Stimulated activated memory B cell treated with anti-CD40 and anti-IgM and Interleukin-4, amounts not matched to agents 10 μg/mL and 1 μg/mL and 100 μg/mL, for 72 hours (primary cell): Measurements from ENCODE around the gene BRD9.
A peak's percentile ranks its signal among the peaks of the same experiment; 100 is the strongest.

Experiments used
- ATAC-seq: fragments of 150-1000 bp; cut with Tn5 transposase; 2 replicates; pipeline ENCODE4 v1.10.0; 2021
- H3K27ac Mint-ChIP-seq: one replicate; pipeline ENCODE4 v1.8.0; 2022; ENCODE audit warnings: mild to moderate bottlenecking, mixed read lengths
- H3K27me3 Mint-ChIP-seq: one replicate; pipeline ENCODE4 v1.8.0; 2022; ENCODE audit warnings: mixed read lengths
- H3K36me3 Mint-ChIP-seq: one replicate; pipeline ENCODE4 v1.8.0; 2022; ENCODE audit warnings: mixed read lengths
- H3K4me1 Mint-ChIP-seq: one replicate; pipeline ENCODE4 v1.8.0; 2022; ENCODE audit warnings: mixed read lengths
- H3K4me3 Mint-ChIP-seq: one replicate; pipeline ENCODE4 v1.8.0; 2022; ENCODE audit warnings: mild to moderate bottlenecking, moderate library complexity, mixed read lengths
- H3K9me3 Mint-ChIP-seq: one replicate; pipeline ENCODE4 v1.8.0; 2022; ENCODE audit warnings: mixed read lengths

The BRD9 gene

DNA sequence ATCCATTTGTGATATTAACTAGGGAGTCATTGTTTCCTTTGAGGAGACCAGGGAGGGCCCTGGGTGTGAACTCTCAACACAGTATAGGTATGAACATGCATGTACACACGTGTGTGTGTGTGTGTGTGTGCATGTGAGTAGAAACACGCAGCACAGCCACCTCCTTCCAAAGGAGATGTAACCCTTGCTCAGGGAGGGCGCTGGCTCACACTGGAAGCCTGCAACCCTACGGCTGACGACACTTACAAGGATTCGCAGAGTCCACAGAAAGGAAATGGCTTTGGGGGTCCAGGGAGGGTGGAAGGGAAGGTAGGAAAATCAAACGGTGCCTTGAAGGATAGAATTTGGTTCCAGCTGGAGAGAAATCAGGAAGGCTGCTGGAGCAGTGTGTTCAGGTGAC is 22.0 kb upstream of the BRD9 start:
- Mint-ChIP-seq H3K36me3 (peaks cover 38% of the 10 kb centered on the region), H3K9me3 (no peaks in the 10 kb centered on the region), H3K4me3 (no peak overlapping the region), H3K27ac (no peak overlapping the region), H3K4me1 (peaks cover 5% of the 10 kb centered on the region), H3K27me3 (no peaks in the 10 kb centered on the region)
- ATAC-seq, result no peak

- H3K27ac Mint-ChIP-seq, result no peak overlapping the region
- H3K4me3 Mint-ChIP-seq, result no peak overlapping the region
- peaks cover 38% of the 10 kb centered on the region for H3K36me3 Mint-ChIP-seq
These were observed 21.6 kb upstream of the BRD9 start for GRCh38 chr5:914174-914573.

GRCh38 chr5:912280-913091 is 19.9 kb upstream of the BRD9 start:
- Mint-ChIP-seq H3K36me3 (peaks cover 40% of the 10 kb centered on the region), H3K4me3 (no peak overlapping the region), H3K9me3 (no peaks in the 10 kb centered on the region), H3K4me1 (peaks cover 5% of the 10 kb centered on the region), H3K27ac (no peak overlapping the region), H3K27me3 (no peaks in the 10 kb centered on the region)
- ATAC-seq, result peak; percentile 51

More at GRCh38 chr5:914174-914573, 21.6 kb upstream of the BRD9 start:
- Mint-ChIP-seq H3K9me3 (no peaks in the 10 kb centered on the region), H3K27me3 (no peaks in the 10 kb centered on the region), H3K4me1 (peaks cover 5% of the 10 kb centered on the region)
- ATAC-seq, result no peak

DNA sequence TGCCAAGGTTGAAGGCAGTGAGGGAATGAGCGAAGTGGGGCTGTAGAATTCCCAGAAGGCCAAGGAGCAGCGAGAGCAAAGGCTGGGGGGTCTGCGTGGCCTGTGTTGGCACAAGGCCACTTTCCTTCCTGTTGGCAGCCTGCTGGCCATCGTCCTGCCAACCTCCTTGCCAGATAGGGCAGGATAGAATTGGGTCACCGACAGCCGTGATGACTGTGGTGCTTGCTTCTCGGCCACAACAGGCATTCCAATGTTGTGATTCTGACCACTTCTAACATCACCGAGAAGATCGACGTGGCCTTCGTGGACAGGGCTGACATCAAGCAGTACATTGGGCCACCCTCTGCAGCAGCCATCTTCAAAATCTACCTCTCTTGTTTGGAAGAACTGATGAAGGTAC is 19.0 kb upstream of the BRD9 start:
- H3K4me1 Mint-ChIP-seq, result peaks cover 5% of the 10 kb centered on the region
- no peaks in the 10 kb centered on the region for H3K9me3 Mint-ChIP-seq
- no peak for ATAC-seq

DNA sequence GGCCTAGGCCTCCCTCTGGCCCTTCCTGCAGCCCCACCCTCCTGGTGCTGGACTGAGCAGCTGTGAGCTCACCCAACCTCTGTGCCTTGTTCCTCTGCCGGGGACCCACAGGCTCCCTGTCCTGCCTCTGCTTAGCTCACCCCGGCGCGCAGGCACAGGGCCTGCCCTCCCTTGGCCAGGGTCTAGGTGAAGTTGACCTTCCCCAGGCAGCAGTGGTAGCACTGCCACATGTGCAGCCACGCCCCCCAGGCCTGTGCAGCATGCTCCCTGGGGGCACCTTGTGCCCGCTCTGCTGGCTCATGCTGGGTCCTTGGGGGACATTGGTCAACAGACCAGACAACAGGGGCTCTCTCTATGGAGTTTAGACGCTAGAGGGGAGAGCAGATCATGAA is 18.2 kb upstream of the BRD9 start:
- Mint-ChIP-seq H3K4me3 (no peak overlapping the region), H3K27ac (no peak overlapping the region), H3K36me3 (peaks cover 40% of the 10 kb centered on the region), H3K4me1 (peaks cover 5% of the 10 kb centered on the region), H3K27me3 (no peaks in the 10 kb centered on the region), H3K9me3 (no peaks in the 10 kb centered on the region)
- ATAC-seq, result no peak

More for the DNA sequence above, 19.0 kb upstream of the BRD9 start:
- H3K27me3 Mint-ChIP-seq, result no peaks in the 10 kb centered on the region
- H3K27ac Mint-ChIP-seq, result no peak overlapping the region
- peaks cover 40% of the 10 kb centered on the region for H3K36me3 Mint-ChIP-seq
- H3K4me3 Mint-ChIP-seq, result no peak overlapping the region

- peaks cover 5% of the 10 kb centered on the region for H3K4me1 Mint-ChIP-seq
- peaks cover 44% of the 10 kb centered on the region for H3K36me3 Mint-ChIP-seq
- ATAC-seq, result no peak
- no peaks in the 10 kb centered on the region for H3K9me3 Mint-ChIP-seq
- H3K27me3 Mint-ChIP-seq, result no peaks in the 10 kb centered on the region
- no peak overlapping the region for H3K27ac Mint-ChIP-seq
- no peak overlapping the region for H3K4me3 Mint-ChIP-seq
These were observed 17.6 kb upstream of the BRD9 start for GRCh38 chr5:909994-910768.

DNA sequence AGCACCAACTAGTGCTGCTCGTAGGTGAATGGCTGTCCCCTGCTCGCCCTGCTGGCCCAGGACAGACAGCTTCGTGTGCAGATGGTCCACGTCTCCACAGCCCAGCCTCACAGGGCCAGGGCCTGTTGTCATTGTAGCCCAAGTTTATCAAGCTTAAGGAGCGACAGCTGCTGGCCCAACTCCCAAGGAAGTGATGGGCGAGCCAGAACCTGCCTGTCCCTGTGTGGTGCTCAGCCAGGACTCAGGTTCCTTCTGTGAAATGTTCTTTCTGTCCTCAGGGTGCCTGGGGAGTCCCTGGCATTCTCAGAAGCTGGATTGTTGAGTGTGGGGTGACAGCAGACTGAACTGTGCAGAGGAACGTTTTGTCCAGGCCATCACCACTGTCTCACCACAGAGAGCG is 16.5 kb upstream of the BRD9 start:
- no peak for ATAC-seq
- peaks cover 40% of the 10 kb centered on the region for H3K36me3 Mint-ChIP-seq

DNA sequence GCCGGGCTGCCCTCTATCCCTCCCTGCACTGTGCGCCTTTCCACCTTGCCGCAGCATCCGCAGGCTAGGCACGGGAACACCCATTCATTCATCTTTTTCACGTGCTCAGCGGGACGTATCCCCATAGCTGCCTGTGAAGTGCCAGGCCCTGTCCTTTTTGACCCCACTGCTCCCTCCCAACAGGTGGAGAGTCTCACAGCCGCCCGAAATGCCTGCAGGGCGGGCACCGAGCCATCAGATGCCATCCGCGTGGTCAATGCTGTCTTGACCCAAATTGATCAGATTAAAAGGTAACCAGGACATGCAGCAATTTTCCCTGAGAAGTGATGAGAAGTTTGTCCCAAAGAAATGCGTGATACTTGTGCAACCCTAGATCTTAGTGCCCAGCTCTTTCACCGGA is 15.6 kb upstream of the BRD9 start:
- peaks cover 5% of the 10 kb centered on the region for H3K4me1 Mint-ChIP-seq
- H3K9me3 Mint-ChIP-seq, result no peaks in the 10 kb centered on the region
- H3K4me3 Mint-ChIP-seq, result no peak overlapping the region
- H3K27ac Mint-ChIP-seq, result no peak overlapping the region
- H3K36me3 Mint-ChIP-seq, result peaks cover 37% of the 10 kb centered on the region
- no peaks in the 10 kb centered on the region for H3K27me3 Mint-ChIP-seq
- ATAC-seq, result no peak

More for the DNA sequence above, 16.5 kb upstream of the BRD9 start:
- Mint-ChIP-seq H3K4me1 (peaks cover 5% of the 10 kb centered on the region), H3K27ac (no peak overlapping the region), H3K4me3 (no peak overlapping the region), H3K9me3 (no peaks in the 10 kb centered on the region), H3K27me3 (no peaks in the 10 kb centered on the region)

GRCh38 chr5:907366-907910 is 14.8 kb upstream of the BRD9 start:
- H3K9me3 Mint-ChIP-seq, result no peaks in the 10 kb centered on the region
- peaks cover 36% of the 10 kb centered on the region for H3K36me3 Mint-ChIP-seq
- ATAC-seq, result no peak
- H3K27me3 Mint-ChIP-seq, result no peaks in the 10 kb centered on the region
- no peak overlapping the region for H3K4me3 Mint-ChIP-seq
- H3K27ac Mint-ChIP-seq, result no peak overlapping the region
- peaks cover 10% of the 10 kb centered on the region for H3K4me1 Mint-ChIP-seq

DNA sequence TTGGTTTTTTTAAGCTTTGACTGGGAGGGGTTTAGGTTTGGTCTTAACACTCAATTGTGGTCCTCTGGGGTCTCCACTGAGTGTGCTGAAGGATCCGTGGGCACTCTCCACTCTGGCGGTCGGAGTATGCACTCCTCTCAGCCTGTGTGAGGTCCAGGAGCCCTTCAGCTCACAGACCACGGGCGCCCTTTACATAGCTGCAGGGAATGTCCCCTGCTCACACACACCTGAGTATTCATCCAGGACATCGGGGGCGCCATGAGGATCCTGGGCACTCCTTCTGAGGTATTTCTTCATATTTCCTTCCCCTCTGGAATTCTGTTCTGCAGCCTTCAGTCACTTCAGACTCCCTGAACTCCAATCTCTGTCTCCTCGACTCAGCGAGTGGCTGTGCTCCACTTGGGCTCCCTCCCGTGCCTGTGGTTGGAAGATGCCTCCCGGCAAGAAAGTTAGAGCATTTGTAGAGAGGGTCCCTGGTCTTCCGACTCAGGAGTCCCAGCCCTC is 12.6 kb upstream of the BRD9 start:
- no peaks in the 10 kb centered on the region for H3K27me3 Mint-ChIP-seq
- no peaks in the 10 kb centered on the region for H3K9me3 Mint-ChIP-seq
- no peak overlapping the region for H3K4me3 Mint-ChIP-seq
- no peak overlapping the region for H3K27ac Mint-ChIP-seq
- no peak for ATAC-seq
- peaks cover 23% of the 10 kb centered on the region for H3K36me3 Mint-ChIP-seq
- H3K4me1 Mint-ChIP-seq, result peaks cover 6% of the 10 kb centered on the region

DNA sequence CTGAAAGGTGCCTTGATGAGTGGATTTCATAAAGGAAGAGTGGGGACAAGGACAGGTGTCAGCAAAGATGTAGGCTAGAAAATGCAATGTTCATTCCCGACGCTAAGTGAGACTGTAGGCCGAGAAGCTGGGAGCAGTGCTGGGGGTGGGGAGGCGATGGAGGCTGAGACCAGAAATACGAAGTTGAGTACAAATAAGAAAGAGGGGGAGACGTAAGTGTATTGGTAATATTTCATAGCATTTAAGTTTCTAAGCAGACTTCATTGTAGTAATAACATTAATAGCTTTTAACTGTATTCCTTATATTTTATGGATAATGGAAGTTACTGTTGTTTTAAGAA is 11.1 kb upstream of the BRD9 start:
- Mint-ChIP-seq H3K4me3 (no peak overlapping the region), H3K4me1 (peaks cover 6% of the 10 kb centered on the region), H3K27ac (no peak overlapping the region), H3K9me3 (no peaks in the 10 kb centered on the region), H3K36me3 (peaks cover 19% of the 10 kb centered on the region), H3K27me3 (no peaks in the 10 kb centered on the region)
- no peak for ATAC-seq

DNA sequence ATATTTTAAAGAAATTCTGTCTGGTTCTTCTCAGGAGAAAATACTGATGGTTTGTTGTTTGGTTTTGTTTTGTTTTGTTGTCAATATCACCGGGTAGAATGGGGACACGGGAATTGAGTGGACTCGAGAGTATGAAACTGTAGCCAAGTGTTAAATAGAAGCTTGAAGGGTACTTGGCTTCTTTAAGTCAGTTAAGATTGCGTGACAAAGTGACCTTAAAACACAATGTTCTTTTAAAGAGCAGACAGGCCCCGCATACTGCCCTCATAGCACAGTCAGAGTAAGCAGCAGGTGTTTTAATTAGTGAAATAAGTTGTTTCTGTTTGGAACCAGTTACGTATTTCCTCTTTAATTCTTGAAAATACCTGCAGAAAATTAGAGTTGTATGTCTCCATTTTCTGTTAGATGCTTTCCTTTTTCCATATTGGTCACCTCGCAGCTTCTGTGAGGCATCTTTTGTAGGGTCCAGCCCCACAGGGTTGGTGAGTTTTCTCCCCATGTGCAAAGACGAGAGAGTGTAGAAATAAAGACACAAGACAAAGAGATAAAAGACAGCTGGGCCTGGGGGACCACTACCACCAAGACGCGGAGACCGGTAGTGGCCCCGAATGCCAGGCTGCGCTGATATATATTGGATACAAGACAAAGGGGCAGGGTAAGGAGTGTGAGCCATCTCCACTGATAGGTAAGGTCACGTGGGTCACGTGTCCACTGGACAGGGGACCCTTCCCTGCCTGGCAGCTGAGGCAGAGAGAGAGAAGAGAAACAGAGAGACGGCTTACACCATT is 9.7 kb upstream of the BRD9 start:
- Mint-ChIP-seq H3K36me3 (peaks cover 11% of the 10 kb centered on the region), H3K27ac (no peak overlapping the region), H3K4me3 (no peak overlapping the region), H3K4me1 (peaks cover 6% of the 10 kb centered on the region), H3K27me3 (no peaks in the 10 kb centered on the region), H3K9me3 (no peaks in the 10 kb centered on the region)
- no peak for ATAC-seq

- H3K36me3 Mint-ChIP-seq, result peaks cover 18% of the 10 kb centered on the region
- no peak overlapping the region for H3K27ac Mint-ChIP-seq
- no peak for ATAC-seq
- H3K4me3 Mint-ChIP-seq, result no peak overlapping the region
- no peaks in the 10 kb centered on the region for H3K27me3 Mint-ChIP-seq
- no peaks in the 10 kb centered on the region for H3K9me3 Mint-ChIP-seq
- H3K4me1 Mint-ChIP-seq, result peaks cover 6% of the 10 kb centered on the region
These were observed 8.2 kb upstream of the BRD9 start for GRCh38 chr5:900781-901180.

GRCh38 chr5:893711-894110 is 1.1 kb upstream of the BRD9 start:
- Mint-ChIP-seq H3K4me1 (peaks cover 14% of the 10 kb centered on the region), H3K36me3 (peaks cover 34% of the 10 kb centered on the region), H3K4me3 (peak overlapping the region; percentile 83), H3K9me3 (no peaks in the 10 kb centered on the region), H3K27me3 (no peaks in the 10 kb centered on the region), H3K27ac (no peak overlapping the region)
- no peak for ATAC-seq

GRCh38 chr5:893137-893506 is 521 bp upstream of the BRD9 start:
- H3K36me3 Mint-ChIP-seq, result peaks cover 40% of the 10 kb centered on the region
- peak; percentile 22 for ATAC-seq
- no peak overlapping the region for H3K27ac Mint-ChIP-seq
- H3K9me3 Mint-ChIP-seq, result no peaks in the 10 kb centered on the region
- H3K27me3 Mint-ChIP-seq, result no peaks in the 10 kb centered on the region
- H3K4me1 Mint-ChIP-seq, result peaks cover 14% of the 10 kb centered on the region
- peak overlapping the region; percentile 83 for H3K4me3 Mint-ChIP-seq
